HG03432 (cell line): Measurements from ENCODE around the gene SAMSN1.
"Not testable (repeated sequence)": the region's sequence is repeated elsewhere in the genome, so short reads cannot be mapped to it uniquely, and the experiment has no call there.

Experiments
- ATAC-seq: cut with Tn5 transposase; IDR thresholded peaks from one replicate; pipeline ENCODE4 v1.9.1; 2021; ENCODE audit warnings: mild to moderate bottlenecking, moderate library complexity; ENCODE audit not compliant: unreplicated experiment

SAMSN1 gene

GRCh38 chr21:14531757-14532316 lies 14.3 kb downstream of the SAMSN1 start:
- no peak for ATAC-seq

- ATAC-seq = no peak
These were observed 15.5 kb downstream of the SAMSN1 start for GRCh38 chr21:14530592-14530991.

- ATAC-seq = no peak
These were observed 17.3 kb downstream of the SAMSN1 start for GRCh38 chr21:14528815-14529214.

GRCh38 chr21:14527696-14528652 lies 18.1 kb downstream of the SAMSN1 start:
- no peak for ATAC-seq

- no peak for ATAC-seq
These were observed 19.0 kb downstream of the SAMSN1 start for GRCh38 chr21:14526836-14527695.

GRCh38 chr21:14526199-14526598 lies 19.9 kb downstream of the SAMSN1 start:
- ATAC-seq = no peak

- peak; percentile 90 for ATAC-seq
These were observed 22.9 kb downstream of the SAMSN1 start for GRCh38 chr21:14523234-14523633.

- no peak for ATAC-seq
These were observed 23.4 kb downstream of the SAMSN1 start for GRCh38 chr21:14522736-14523135.

- ATAC-seq = no peak
These were observed 25.6 kb downstream of the SAMSN1 start for GRCh38 chr21:14520535-14520934.

GRCh38 chr21:14519000-14519399 lies 27.1 kb downstream of the SAMSN1 start:
- no peak for ATAC-seq

GRCh38 chr21:14513804-14514203 lies 32.3 kb downstream of the SAMSN1 start:
- ATAC-seq = no peak

GRCh38 chr21:14506859-14507457 lies 39.2 kb downstream of the SAMSN1 start:
- ATAC-seq = not testable (repeated sequence)

- no peak for ATAC-seq
These were observed 45.2 kb downstream of the SAMSN1 start for GRCh38 chr21:14500873-14501272.

- ATAC-seq = no peak
These were observed 46.8 kb downstream of the SAMSN1 start for GRCh38 chr21:14499316-14499715.

GRCh38 chr21:14497825-14498224 lies 48.3 kb downstream of the SAMSN1 start:
- ATAC-seq = no peak

GRCh38 chr21:14495075-14495474 lies 51.0 kb downstream of the SAMSN1 start:
- ATAC-seq = no peak

GRCh38 chr21:14494181-14494580 lies 51.9 kb downstream of the SAMSN1 start:
- ATAC-seq = not testable (repeated sequence)

GRCh38 chr21:14493731-14494130 lies 52.4 kb downstream of the SAMSN1 start:
- ATAC-seq = no peak

- ATAC-seq = no peak
These were observed 53.2 kb downstream of the SAMSN1 start for GRCh38 chr21:14492931-14493330.

- ATAC-seq = no peak
These were observed 54.8 kb downstream of the SAMSN1 start for GRCh38 chr21:14491269-14491681.

- no peak for ATAC-seq
These were observed 57.4 kb downstream of the SAMSN1 start for GRCh38 chr21:14488672-14489204.
